GM12878 (cell line): ENCODE data around the gene FAM20A. TPM values are rescaled to one million over a fixed set of nuclear protein-coding genes. Genes with fewer than 3 reads are reported as not detected.

ENCODE experiments used
- ATAC-seq: fragments of 200-7000 bp; cut with Tn5 transposase; 3 replicates; pipeline ENCODE4 v1.9.1; 2020; ENCODE audit warnings: mild to moderate bottlenecking, moderate library complexity
- BruUV-seq: library from RNA; stranded (reverse); fragments of 400-500 nt; replicated peaks from 2 replicates; lab custom pipeline; 2021; lab: Mats Ljungman, UMichigan
- CTCF ChIA-PET: fragments of 300-600 bp; sonication (Branson Sonifier 250); formaldehyde crosslinking; extraction: SDS; loops from one replicate; lab custom pipeline; 2021; ENCODE audit warnings: inconsistent platforms; lab: Yijun Ruan, JAX
- POLR2A ChIA-PET: fragments of 350-600 bp; formaldehyde crosslinking; extraction: SDS; loops from one replicate; lab custom pipeline; 2021; ENCODE audit warnings: inconsistent platforms; lab: Charles Lee
- RAD21 ChIA-PET: fragments of 300-600 bp; sonication (Branson Sonifier 250); formaldehyde crosslinking; loops from one replicate; lab custom pipeline; 2023; ENCODE audit warnings: antibody characterized with exemption; ENCODE audit not compliant: unreplicated experiment; lab: Charles Lee
- SMC1A ChIA-PET: fragments of 300-600 bp; sonication (Branson Sonifier 250); formaldehyde crosslinking; loops from one replicate; lab custom pipeline; 2023; ENCODE audit not compliant: unreplicated experiment, uncharacterized antibody; lab: Charles Lee
- DNase-seq: peaks from one replicate; pipeline ENCODE4 v3.0.0-alpha.2; 2011; ENCODE audit warnings: low read depth, low spot score
- FAIRE-seq: peaks from 3 replicates; lab custom pipeline; 2011; peaks lifted over from hg19 to GRCh38; lab: Jason Lieb, UNC
- H2AFZ ChIP-seq: 2 replicates; pipeline ENCODE4 v1.6.0; 2011; ENCODE audit warnings: low read depth, low read length, control low read depth; ENCODE audit not compliant: control insufficient read depth
- H3K27ac ChIP-seq: 2 replicates; pipeline ENCODE4 v1.5.1; 2011; ENCODE audit warnings: control low read depth; ENCODE audit not compliant: control insufficient read depth, insufficient read depth
- H3K27me3 ChIP-seq, 2 experiments: replicated peaks in 1 of 2; 2 replicates each; pipeline versions ENCODE4 v1.6.0 to v1.6.1; 2011; ENCODE audit warnings: low read length in 1 of 2; ENCODE audit not compliant: control insufficient read depth in 2 of 2, insufficient read depth in 2 of 2
- H3K36me3 ChIP-seq, 2 experiments: 2 replicates each; pipeline ENCODE4 v1.5.1; 2011; ENCODE audit warnings: low read length in 1 of 2; ENCODE audit not compliant: control insufficient read depth in 2 of 2, insufficient read depth in 2 of 2
- H3K4me1 ChIP-seq: 2 replicates; pipeline ENCODE4 v1.6.1; 2011; ENCODE audit warnings: mild to moderate bottlenecking, low read length, moderate library complexity, mixed read lengths; ENCODE audit not compliant: control insufficient read depth, insufficient read depth
- H3K4me2 ChIP-seq: 2 replicates; pipeline ENCODE4 v1.6.0; 2011; ENCODE audit warnings: control low read depth; ENCODE audit not compliant: control insufficient read depth, insufficient read depth
- H3K4me3 ChIP-seq: fragments of 200-600 bp; sonication (generic); 2 replicates; pipeline ENCODE4 v1.5.1; 2016
- H3K79me2 ChIP-seq: 2 replicates; pipeline ENCODE4 v1.6.0; 2011; ENCODE audit warnings: low read length; ENCODE audit not compliant: control insufficient read depth, insufficient read depth
- H3K9ac ChIP-seq: 2 replicates; pipeline ENCODE4 v1.8.0; 2011; ENCODE audit warnings: low read length, control low read depth, mixed read lengths; ENCODE audit not compliant: control insufficient read depth, insufficient read depth
- H3K9me3 ChIP-seq: replicated peaks from 3 replicates; pipeline ENCODE4 v1.5.1; 2011; ENCODE audit warnings: mild to moderate bottlenecking, low read length; ENCODE audit not compliant: control insufficient read depth, insufficient read depth
- H4K20me1 ChIP-seq: 2 replicates; pipeline ENCODE4 v1.6.0; 2011; ENCODE audit not compliant: control insufficient read depth, insufficient read depth
- DPF2 ChIP-seq: fragments of 450-650 bp; IDR thresholded peaks from 2 replicates; pipeline ENCODE4 v1.6.1; 2017; ENCODE audit warnings: mild to moderate bottlenecking
- E2F8 ChIP-seq: fragments of 450-650 bp; IDR thresholded peaks from 2 replicates; pipeline ENCODE4 v1.6.1; 2018; ENCODE audit warnings: mild to moderate bottlenecking, low read depth, moderate library complexity; ENCODE audit not compliant: partially characterized antibody
- EGR1 ChIP-seq, 2 experiments: IDR thresholded peaks; 1 replicate in 1 of 2; 2 replicates in 1 of 2; pipeline ENCODE4 v1.6.1; 2011 to 2012; ENCODE audit warnings: low read depth in 2 of 2, low read length in 2 of 2, borderline replicate concordance in 1 of 2, mild to moderate bottlenecking in 1 of 2, moderate library complexity in 1 of 2
- JUND ChIP-seq: IDR thresholded peaks from 2 replicates; pipeline ENCODE4 v1.6.1; 2012; ENCODE audit warnings: low read depth, mild to moderate bottlenecking, low read length, improper control_type of control experiment, moderate library complexity
- KLF5 ChIP-seq: fragments of 450-650 bp; IDR thresholded peaks from 2 replicates; pipeline ENCODE4 v1.6.1; 2014; ENCODE audit warnings: mild to moderate bottlenecking; ENCODE audit not compliant: partially characterized antibody
- MAX ChIP-seq: IDR thresholded peaks from 2 replicates; pipeline ENCODE4 v1.6.1; 2012; ENCODE audit warnings: low read depth, low read length, improper control_type of control experiment
- MXI1 ChIP-seq: fragments of 150-350 bp; IDR thresholded peaks from 2 replicates; pipeline ENCODE4 v1.6.1; 2011; ENCODE audit warnings: low read depth, mild to moderate bottlenecking, inconsistent platforms, low read length, improper control_type of control experiment
- NFYA ChIP-seq: IDR thresholded peaks from 2 replicates; pipeline ENCODE4 v1.6.1; 2011; ENCODE audit warnings: low read depth, mild to moderate bottlenecking, low read length, improper control_type of control experiment, borderline replicate concordance
- PKNOX1 ChIP-seq: fragments of 450-650 bp; IDR thresholded peaks from 2 replicates; pipeline ENCODE4 v1.6.1; 2016; ENCODE audit warnings: mild to moderate bottlenecking
- POLR2AphosphoS2 ChIP-seq: IDR thresholded peaks from 2 replicates; pipeline ENCODE4 v1.6.1; 2011; ENCODE audit warnings: low read depth, mild to moderate bottlenecking, low read length, improper control_type of control experiment, moderate library complexity
- RAD51 ChIP-seq: fragments of 450-650 bp; IDR thresholded peaks from 2 replicates; pipeline ENCODE4 v1.6.1; 2016; ENCODE audit warnings: moderate library complexity, mild to moderate bottlenecking, inconsistent platforms
- ZBTB4 ChIP-seq: fragments of 450-650 bp; formaldehyde crosslinking; IDR thresholded peaks from 2 replicates; pipeline ENCODE4 v1.4.0; 2022; ENCODE audit warnings: mild to moderate bottlenecking, moderate library complexity
- ZNF687 ChIP-seq: fragments of 450-650 bp; IDR thresholded peaks from 2 replicates; pipeline ENCODE4 v1.6.1; 2017; ENCODE audit warnings: mild to moderate bottlenecking, moderate library complexity
- WGBS: methylation state at CpG from one replicate; pipeline ENCODE4 v1.1.6; 2016; ENCODE audit warnings: low lambda C conversion rate; ENCODE audit not compliant: insufficient replicate concordance, insufficient coverage; ENCODE audit errors: missing lambda C conversion rate; 5-methylcytosine and 5-hydroxymethylcytosine counted together
- in situ Hi-C: fragments of 300-500 bp; cut with MboI; formaldehyde crosslinking; loops from 9 replicates; pipeline ENCODE4 v1.14.3; 2018; ENCODE audit warnings: mixed read lengths
- intact Hi-C: fragments of 100-400 bp; cut with micrococcal nuclease; formaldehyde crosslinking; loops from one replicate; pipeline ENCODE4 v1.14.2; 2022; ENCODE audit not compliant: unreplicated experiment
- polyA plus RNA-seq, 11 experiments: library from polyadenylated mRNA; depleted of rRNA in 4 of 11; unstranded in 6 of 11; stranded (reverse) in 5 of 11; fragments of >200 nt; fragmentation: Nextera tagmentation in 4 of 11; fragmentation: Illumina TruSeq in 1 of 11; extraction: Ambion mirVana in 4 of 11; extraction: Trizol in 1 of 11; gene quantifications; 1 replicate in 1 of 11; 2 replicates in 10 of 11; pipeline versions ENCODE4 v1.2.1 to v1.2.3, GENCODE V29; 2011 to 2016; ENCODE audit warnings: inconsistent platforms in 2 of 11, missing spikeins in 2 of 11, low read depth in 1 of 11
- total RNA-seq, 4 experiments: library from RNA; depleted of rRNA in 3 of 4; stranded (reverse); fragments of >200 nt in 3 of 4; fragmentation: Illumina TruSeq in 1 of 4; extraction: Trizol in 1 of 4; gene quantifications; 2 replicates each; pipeline versions ENCODE4 v1.2.1 to v1.2.3, GENCODE V29; 2013 to 2021

FAM20A gene
- total and polyA plus RNA-seq, 10 of the 15 experiments (the other 5 are each of a cell fraction or from before 2014, with no cell fraction given): 0.13 TPM; not detected in 9

GRCh38 chr17:68642118-68642412, 40.9 kb upstream of the FAM20A start:
- DNase-seq (no peak), FAIRE-seq (no peak), ATAC-seq (no peak)
- no peak overlapping the region for H3K4me3 ChIP-seq
- RAD21 ChIA-PET: no interaction called here
- H3K27me3 ChIP-seq: peaks cover 0 to 2% of the 10 kb centered on the region in 2 experiments; a peak in 1 of 4 replicates
- no peaks in the 10 kb centered on the region for H3K36me3 ChIP-seq
- SMC1A ChIA-PET: no interaction called here
- no peaks in the 10 kb centered on the region for H4K20me1 ChIP-seq
- H3K9ac ChIP-seq: no peak overlapping the region
- no peak overlapping the region for H2AFZ ChIP-seq
- in situ Hi-C loops (no loop called here), intact Hi-C loops (no loop called here)
- no TSS peak for BruUV-seq
- WGBS: 31% methylated on average over 4 of the region's 4 CpGs
- H3K4me1 ChIP-seq: no peaks in the 10 kb centered on the region
- no peak overlapping the region for H3K4me2 ChIP-seq
- no peaks in the 10 kb centered on the region for H3K79me2 ChIP-seq
- POLR2A ChIA-PET: no interaction called here
- CTCF ChIA-PET: no interaction called here
- H3K9me3 ChIP-seq: no peaks in the 10 kb centered on the region
- no peak overlapping the region for H3K27ac ChIP-seq
- TF ChIP-seq ZNF687: no peak
- no peak for TF ChIP-seq MAX
- no peak for TF ChIP-seq POLR2AphosphoS2
- TF ChIP-seq ZBTB4: no peak
- no peak for TF ChIP-seq MXI1
- TF ChIP-seq KLF5: no peak
- TF ChIP-seq EGR1 (IDR thresholded peaks at IDR 0.05; ENCODE audit: borderline replicate concordance in 1 of 2, low read depth in 2 of 2, low read length in 2 of 2): no peak
- TF ChIP-seq JUND: no peak
- no peak for TF ChIP-seq NFYA
- no peak for TF ChIP-seq E2F8
- TF ChIP-seq DPF2: no peak
- no peak for TF ChIP-seq RAD51
- TF ChIP-seq PKNOX1: no peak
